Measurements from ENCODE around the gene TAC3.

Gene TAC3

GRCh38 chr12:57004651-57005050, 11.7 kb downstream of the TAC3 start:
- DNase-seq: no peak
- peaks cover 47% of the 10 kb centered on the region for H3K36me3 Mint-ChIP-seq (ENCODE audit: low read depth)
- H3K4me1 Mint-ChIP-seq: peaks cover 73% of the 10 kb centered on the region
- TF ChIP-seq, protein P1, sequence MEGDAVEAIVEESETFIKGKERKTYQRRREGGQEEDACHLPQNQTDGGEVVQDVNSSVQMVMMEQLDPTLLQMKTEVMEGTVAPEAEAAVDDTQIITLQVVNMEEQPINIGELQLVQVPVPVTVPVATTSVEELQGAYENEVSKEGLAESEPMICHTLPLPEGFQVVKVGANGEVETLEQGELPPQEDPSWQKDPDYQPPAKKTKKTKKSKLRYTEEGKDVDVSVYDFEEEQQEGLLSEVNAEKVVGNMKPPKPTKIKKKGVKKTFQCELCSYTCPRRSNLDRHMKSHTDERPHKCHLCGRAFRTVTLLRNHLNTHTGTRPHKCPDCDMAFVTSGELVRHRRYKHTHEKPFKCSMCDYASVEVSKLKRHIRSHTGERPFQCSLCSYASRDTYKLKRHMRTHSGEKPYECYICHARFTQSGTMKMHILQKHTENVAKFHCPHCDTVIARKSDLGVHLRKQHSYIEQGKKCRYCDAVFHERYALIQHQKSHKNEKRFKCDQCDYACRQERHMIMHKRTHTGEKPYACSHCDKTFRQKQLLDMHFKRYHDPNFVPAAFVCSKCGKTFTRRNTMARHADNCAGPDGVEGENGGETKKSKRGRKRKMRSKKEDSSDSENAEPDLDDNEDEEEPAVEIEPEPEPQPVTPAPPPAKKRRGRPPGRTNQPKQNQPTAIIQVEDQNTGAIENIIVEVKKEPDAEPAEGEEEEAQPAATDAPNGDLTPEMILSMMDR (IDR thresholded peaks at IDR 0.05): no peak
- H3K9me3 Mint-ChIP-seq: no peaks in the 10 kb centered on the region
- H3K27me3 Mint-ChIP-seq (ENCODE audit: low read depth, poor library complexity): no peaks in the 10 kb centered on the region
- no peak overlapping the region for H3K27ac Mint-ChIP-seq
- H3K4me3 Mint-ChIP-seq: peak overlapping the region; percentile 94

DNA sequence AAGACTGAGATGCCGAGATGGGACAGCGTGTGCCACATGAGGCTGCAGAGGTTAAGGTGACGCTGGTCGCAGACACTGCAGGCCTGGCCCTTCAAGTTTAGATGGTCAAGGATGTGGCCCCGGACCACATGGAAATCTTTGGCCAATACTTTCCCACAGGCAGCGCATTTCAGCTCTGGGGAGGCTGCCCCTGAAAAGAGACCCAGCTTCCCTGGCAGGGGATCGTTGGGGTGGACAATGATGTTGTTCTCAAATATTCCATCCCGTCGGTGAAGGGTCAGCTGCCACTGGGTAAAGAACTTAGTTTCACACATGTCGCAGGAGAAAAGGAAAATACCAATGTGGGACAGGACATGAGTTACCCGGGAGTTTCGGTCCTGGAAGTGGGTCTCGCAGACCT, 12.9 kb downstream of the TAC3 start:
- TF ChIP-seq, protein P1 (IDR thresholded peaks at IDR 0.05): no peak
- Mint-ChIP-seq H3K27ac (no peak overlapping the region), H3K4me1 (peaks cover 74% of the 10 kb centered on the region), H3K27me3 (ENCODE audit: low read depth, poor library complexity) (no peaks in the 10 kb centered on the region), H3K4me3 (no peak overlapping the region), H3K36me3 (ENCODE audit: low read depth) (peaks cover 59% of the 10 kb centered on the region), H3K9me3 (no peaks in the 10 kb centered on the region)
- DNase-seq: no peak

DNA sequence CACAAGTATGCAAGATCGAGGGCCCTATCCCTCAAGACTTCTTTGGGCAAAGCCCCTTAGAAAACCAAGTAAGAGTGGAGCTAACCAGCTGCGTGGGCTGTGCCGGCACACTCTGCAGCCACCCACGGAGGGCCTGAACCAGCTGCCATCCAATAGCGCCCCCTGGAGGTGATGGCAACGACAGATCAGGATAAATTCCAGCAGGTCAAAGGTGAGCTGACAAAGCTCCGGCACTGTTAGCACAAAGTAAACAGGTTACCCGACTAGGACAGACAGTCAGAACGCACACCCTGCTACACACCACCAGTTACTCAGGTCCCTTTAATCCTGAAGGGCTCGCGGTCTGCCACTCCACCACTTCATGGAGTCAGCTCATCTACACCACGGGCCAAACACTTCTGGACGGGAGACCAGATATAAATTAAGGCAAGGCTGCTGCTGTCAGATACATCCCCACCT, 14.9 kb downstream of the TAC3 start:
- Mint-ChIP-seq H3K27me3 (ENCODE audit: low read depth, poor library complexity) (no peaks in the 10 kb centered on the region), H3K27ac (no peak overlapping the region), H3K4me3 (peak overlapping the region; percentile 9), H3K4me1 (peaks cover 83% of the 10 kb centered on the region), H3K9me3 (no peaks in the 10 kb centered on the region), H3K36me3 (ENCODE audit: low read depth) (peaks cover 71% of the 10 kb centered on the region)
- peak; percentile 82 for DNase-seq
- TF ChIP-seq, protein P1 (IDR thresholded peaks at IDR 0.05): peak; percentile 74

- Mint-ChIP-seq H3K4me1 (peaks cover 81% of the 10 kb centered on the region), H3K9me3 (no peaks in the 10 kb centered on the region), H3K27ac (no peak overlapping the region), H3K27me3 (ENCODE audit: low read depth, poor library complexity) (no peaks in the 10 kb centered on the region), H3K4me3 (no peak overlapping the region), H3K36me3 (ENCODE audit: low read depth) (peaks cover 78% of the 10 kb centered on the region)
- TF ChIP-seq, protein P1 (IDR thresholded peaks at IDR 0.05): no peak
- no peak for DNase-seq
Observed at GRCh38 chr12:57000393-57000792, 15.9 kb downstream of the TAC3 start.

- H3K27ac Mint-ChIP-seq: no peak overlapping the region
- TF ChIP-seq, protein P1 (IDR thresholded peaks at IDR 0.05): no peak
Observed at GRCh38 chr12:56999456-56999855, 16.9 kb downstream of the TAC3 start.

GRCh38 chr12:56998981-56999380, 17.3 kb downstream of the TAC3 start:
- H3K27me3 Mint-ChIP-seq (ENCODE audit: low read depth, poor library complexity): no peaks in the 10 kb centered on the region
- TF ChIP-seq, protein P1 (IDR thresholded peaks at IDR 0.05): no peak
- H3K9me3 Mint-ChIP-seq: no peaks in the 10 kb centered on the region
- H3K4me3 Mint-ChIP-seq: no peak overlapping the region
- DNase-seq: no peak
- H3K4me1 Mint-ChIP-seq: peaks cover 67% of the 10 kb centered on the region
- H3K27ac Mint-ChIP-seq: no peak overlapping the region
- H3K36me3 Mint-ChIP-seq (ENCODE audit: low read depth): peaks cover 68% of the 10 kb centered on the region

More at GRCh38 chr12:56999456-56999855, 16.9 kb downstream of the TAC3 start:
- DNase-seq: no peak
- Mint-ChIP-seq H3K27me3 (ENCODE audit: low read depth, poor library complexity) (no peaks in the 10 kb centered on the region), H3K4me3 (no peak overlapping the region), H3K9me3 (no peaks in the 10 kb centered on the region), H3K4me1 (peaks cover 72% of the 10 kb centered on the region), H3K36me3 (ENCODE audit: low read depth) (peaks cover 73% of the 10 kb centered on the region)
